Tibial nerve (tissue), 4 donors: Measurements from ENCODE around the gene MOGAT3.

Experiments
- CTCF ChIP-seq, 5 experiments: fragments of 200-600 bp in 3 of 5; fragments of 450-650 bp in 2 of 5; sonication (generic) in 3 of 5; IDR thresholded peaks; one replicate each; pipeline ENCODE4 v1.5.1; 2016 to 2019; ENCODE audit warnings: antibody characterized with exemption in 5 of 5, mild to moderate bottlenecking in 3 of 5, moderate library complexity in 2 of 5
- EP300 ChIP-seq, 2 donors: sonication (generic); formaldehyde crosslinking; IDR thresholded peaks; one replicate each; pipeline ENCODE4 v1.6.1; 2017; ENCODE audit warnings: antibody characterized with exemption in 2 of 2, mild to moderate bottlenecking in 1 of 2
- POLR2A ChIP-seq, 2 donors: fragments of 450-650 bp; IDR thresholded peaks; one replicate each; pipeline ENCODE4 v1.6.1; 2017; ENCODE audit warnings: antibody characterized with exemption in 2 of 2, mild to moderate bottlenecking in 2 of 2, moderate library complexity in 2 of 2

GRCh38 chr7:101186194-101186593 is 14.6 kb downstream of the MOGAT3 start:
- TF ChIP-seq EP300 (IDR thresholded peaks at IDR 0.05) = no peak
- TF ChIP-seq CTCF (IDR thresholded peaks at IDR 0.05) = no peak
- TF ChIP-seq POLR2A (IDR thresholded peaks at IDR 0.05) = no peak
